Karpas-422 (cell line): ENCODE data around the gene EGFL7. TPM values are rescaled to one million over a fixed set of nuclear protein-coding genes. Genes with fewer than 3 reads are reported as not detected.

Source experiments
- DNase-seq: peaks from one replicate; pipeline ENCODE4 v3.0.0-alpha.2; 2015
- H2AFZ ChIP-seq: fragments of 200-600 bp; sonication (generic); 2 replicates; pipeline ENCODE4 v1.6.1; 2014; ENCODE audit warnings: antibody characterized with exemption, low read length, mixed read lengths
- H3K27ac ChIP-seq: fragments of 200-600 bp; sonication (generic); 2 replicates; pipeline ENCODE4 v1.5.1; 2014; ENCODE audit warnings: mild to moderate bottlenecking, low read length, moderate library complexity
- H3K27me3 ChIP-seq: fragments of 200-600 bp; sonication (generic); 2 replicates; pipeline ENCODE4 v1.6.1; 2014; ENCODE audit warnings: low read length, mixed read lengths
- H3K36me3 ChIP-seq: fragments of 200-600 bp; sonication (generic); 2 replicates; pipeline ENCODE4 v1.6.1; 2014; ENCODE audit warnings: low read length, mixed read lengths; ENCODE audit not compliant: insufficient read depth
- H3K4me1 ChIP-seq: fragments of 200-600 bp; sonication (generic); 2 replicates; pipeline ENCODE4 v1.6.1; 2014; ENCODE audit warnings: mild to moderate bottlenecking, low read length, mixed read lengths
- H3K4me2 ChIP-seq: fragments of 200-600 bp; sonication (generic); 2 replicates; pipeline ENCODE4 v1.6.1; 2014; ENCODE audit warnings: low read length, low read depth, mild to moderate bottlenecking; ENCODE audit not compliant: poor library complexity, severe bottlenecking
- H3K4me3 ChIP-seq: fragments of 200-600 bp; sonication (generic); 2 replicates; pipeline ENCODE4 v1.5.1; 2014; ENCODE audit warnings: mild to moderate bottlenecking, antibody characterized with exemption, low read length, mixed read lengths
- H3K79me2 ChIP-seq: fragments of 200-600 bp; sonication (generic); 2 replicates; pipeline ENCODE4 v1.6.1; 2014; ENCODE audit warnings: mild to moderate bottlenecking, low read length, mixed read lengths
- H3K9ac ChIP-seq: fragments of 200-600 bp; sonication (generic); 2 replicates; pipeline ENCODE4 v1.6.0; 2014; ENCODE audit warnings: low read length
- H3K9me2 ChIP-seq: fragments of 200-600 bp; sonication (generic), shearing (Covaris generic); replicated peaks from 2 replicates; pipeline ENCODE4 v1.6.0; 2014; ENCODE audit warnings: mild to moderate bottlenecking, low read length, moderate library complexity; ENCODE audit not compliant: insufficient read depth
- H3K9me3 ChIP-seq: fragments of 300-700, 200-600 bp; sonication (generic); 2 replicates; pipeline ENCODE4 v1.6.1; 2014; ENCODE audit warnings: low read length, mixed read lengths
- H4K20me1 ChIP-seq: fragments of 200-600 bp; sonication (generic); 2 replicates; pipeline ENCODE4 v1.6.1; 2014; ENCODE audit warnings: mild to moderate bottlenecking, antibody characterized with exemption, low read length, low read depth; ENCODE audit not compliant: insufficient read depth
- total RNA-seq: library from RNA; depleted of rRNA; stranded (reverse); fragments of >200 nt; shearing (Covaris generic); gene quantifications from 2 replicates; pipeline ENCODE4 v1.2.3, GENCODE V29; 2014; ENCODE audit warnings: low replicate concordance

Gene EGFL7
- total RNA-seq, 1 experiment from 2014 or later, result not detected

DNA sequence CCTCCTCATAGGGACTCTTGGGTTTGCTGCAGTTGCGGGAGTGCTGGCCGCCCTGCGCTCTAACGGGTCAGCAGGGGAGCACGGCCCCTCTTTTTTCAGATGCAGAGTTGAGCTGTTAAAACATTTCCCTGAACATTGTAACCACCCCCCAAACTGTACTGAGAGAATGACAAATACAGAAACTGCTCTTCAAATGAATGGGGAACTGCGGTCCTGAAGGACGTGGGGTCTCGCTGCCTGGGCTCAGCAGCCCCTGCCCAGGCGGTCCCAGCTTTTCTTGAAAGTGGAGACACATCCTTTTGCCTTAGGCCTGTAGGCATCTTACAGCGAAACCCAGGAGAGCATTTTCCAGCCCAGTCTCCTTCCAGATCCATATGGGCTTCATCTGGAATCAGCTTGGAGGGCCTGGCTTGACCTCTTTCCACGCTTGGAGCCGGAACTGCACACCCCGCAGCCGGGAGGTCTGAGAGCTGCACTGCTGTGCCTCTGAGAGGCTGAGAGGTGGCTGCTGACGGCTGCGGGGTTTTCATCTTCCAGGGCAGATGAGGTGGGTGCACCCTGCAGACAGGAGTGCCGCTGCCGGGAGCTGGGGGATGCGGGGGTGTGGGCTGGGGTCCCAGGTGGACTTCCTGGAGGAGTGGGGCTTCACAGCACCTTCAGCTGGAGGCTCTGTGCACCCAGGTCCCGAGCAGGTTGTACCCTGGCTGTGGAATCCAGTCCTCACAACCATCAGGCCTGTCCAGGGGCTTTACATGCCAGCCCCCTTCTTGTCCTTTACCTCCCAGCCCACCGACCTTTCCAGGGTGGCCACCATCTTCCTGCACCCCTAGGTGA lies 25.8 kb downstream of the EGFL7 start:
- H3K36me3 ChIP-seq, result no peaks in the 10 kb centered on the region
- peaks cover 7% of the 10 kb centered on the region for H3K79me2 ChIP-seq
- H2AFZ ChIP-seq, result no peak overlapping the region
- peaks cover 12% of the 10 kb centered on the region for H4K20me1 ChIP-seq
- H3K4me1 ChIP-seq, result peaks cover 14% of the 10 kb centered on the region
- H3K9ac ChIP-seq, result no peak overlapping the region
- H3K27me3 ChIP-seq, result no peaks in the 10 kb centered on the region
- H3K4me2 ChIP-seq, result no peak overlapping the region
- no peak for DNase-seq
- no peaks in the 10 kb centered on the region for H3K9me3 ChIP-seq
- no peak overlapping the region for H3K4me3 ChIP-seq
- no peaks in the 10 kb centered on the region for H3K9me2 ChIP-seq
- no peak overlapping the region for H3K27ac ChIP-seq

DNA sequence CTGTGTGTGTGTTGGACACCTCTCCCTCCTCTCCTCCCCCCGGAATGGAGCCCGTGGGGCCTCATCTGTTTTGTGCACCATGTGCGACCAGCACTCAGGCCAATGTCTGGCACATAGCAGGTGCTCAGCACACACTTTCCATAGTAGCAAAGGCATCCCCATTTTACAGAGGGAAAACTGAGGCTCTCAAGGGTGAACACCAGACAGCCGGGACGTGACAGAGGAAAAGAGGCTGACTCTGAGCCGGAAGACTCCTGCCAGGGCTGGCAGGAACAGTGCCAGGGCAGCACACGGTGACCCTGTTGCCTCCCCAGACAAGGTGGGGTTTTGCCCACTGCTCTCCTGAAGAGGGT lies 26.4 kb downstream of the EGFL7 start:
- H4K20me1 ChIP-seq, result peaks cover 12% of the 10 kb centered on the region
- no peak overlapping the region for H2AFZ ChIP-seq
- H3K9me3 ChIP-seq, result no peaks in the 10 kb centered on the region
- H3K36me3 ChIP-seq, result no peaks in the 10 kb centered on the region
- H3K27me3 ChIP-seq, result no peaks in the 10 kb centered on the region
- H3K4me3 ChIP-seq, result no peak overlapping the region
- H3K9me2 ChIP-seq, result no peaks in the 10 kb centered on the region
- H3K27ac ChIP-seq, result no peak overlapping the region
- DNase-seq, result no peak
- peaks cover 14% of the 10 kb centered on the region for H3K4me1 ChIP-seq
- peaks cover 7% of the 10 kb centered on the region for H3K79me2 ChIP-seq
- no peak overlapping the region for H3K4me2 ChIP-seq
- H3K9ac ChIP-seq, result no peak overlapping the region

DNA sequence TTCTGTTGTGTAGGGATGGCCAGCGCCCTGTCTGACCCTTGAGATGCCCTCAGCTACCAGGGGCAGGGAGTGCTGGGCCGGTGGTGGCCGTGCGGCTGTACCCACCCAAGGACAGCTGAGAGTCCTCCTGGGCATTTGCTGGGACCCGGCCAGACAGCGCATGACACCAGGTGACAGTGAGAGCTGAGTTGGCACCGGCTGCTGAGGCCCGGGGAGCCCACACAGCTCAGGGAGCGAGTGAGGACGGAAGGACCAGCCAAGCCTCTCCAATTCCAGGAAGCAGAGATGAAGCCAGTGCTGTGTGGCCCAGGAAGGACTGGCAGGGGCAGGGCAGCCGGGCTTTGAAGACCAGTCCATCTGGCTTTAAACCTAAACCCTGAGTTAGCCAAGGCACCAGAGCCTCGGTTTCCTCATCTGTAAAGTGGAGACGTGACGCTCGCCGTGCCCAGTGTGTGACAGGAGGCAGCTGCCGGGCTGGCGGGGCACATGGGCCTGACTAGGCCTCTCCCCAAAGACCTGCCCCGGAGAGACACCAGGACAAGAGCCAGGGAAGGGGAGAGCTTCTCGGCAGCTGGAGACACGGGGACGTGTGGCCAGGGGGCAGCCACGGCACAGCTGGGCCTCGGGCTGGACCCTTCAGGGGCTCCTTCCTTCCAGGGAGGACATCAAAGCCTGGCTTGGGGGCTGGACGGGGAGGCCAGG lies 27.5 kb downstream of the EGFL7 start:
- no peaks in the 10 kb centered on the region for H3K36me3 ChIP-seq
- H3K27me3 ChIP-seq, result no peaks in the 10 kb centered on the region
- no peak overlapping the region for H3K27ac ChIP-seq
- H3K9me2 ChIP-seq, result no peaks in the 10 kb centered on the region
- no peaks in the 10 kb centered on the region for H3K9me3 ChIP-seq
- no peak overlapping the region for H2AFZ ChIP-seq
- no peak overlapping the region for H3K4me3 ChIP-seq
- peaks cover 14% of the 10 kb centered on the region for H3K4me1 ChIP-seq
- H3K4me2 ChIP-seq, result no peak overlapping the region
- peaks cover 12% of the 10 kb centered on the region for H4K20me1 ChIP-seq
- DNase-seq, result no peak
- no peak overlapping the region for H3K9ac ChIP-seq
- H3K79me2 ChIP-seq, result peaks cover 7% of the 10 kb centered on the region

DNA sequence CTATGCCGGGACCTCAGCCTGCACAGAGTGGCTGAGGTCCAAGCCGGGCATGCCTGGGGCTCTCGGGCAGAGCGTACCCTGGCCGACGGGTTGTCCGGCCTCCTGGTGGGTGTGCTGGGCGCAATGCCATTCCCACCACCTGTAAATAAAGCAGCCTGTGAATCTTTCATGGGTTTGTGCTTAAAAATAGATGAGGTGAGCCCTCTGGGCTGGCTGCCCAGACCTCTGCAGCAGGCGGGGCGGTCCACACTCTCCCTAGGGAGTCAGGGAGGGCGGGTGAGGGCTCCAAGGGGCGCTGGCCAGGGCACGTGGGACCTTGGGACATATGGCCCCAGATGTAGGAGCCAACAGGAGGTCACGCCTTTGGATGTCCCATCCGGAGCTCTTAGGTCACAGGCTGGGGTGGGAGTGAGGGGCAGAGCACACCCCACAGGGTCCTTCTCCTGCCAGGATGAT lies 28.1 kb downstream of the EGFL7 start:
- Histone ChIP-seq H3K9me2 (no peaks in the 10 kb centered on the region), H3K27me3 (no peaks in the 10 kb centered on the region), H3K4me2 (no peak overlapping the region), H3K9me3 (no peaks in the 10 kb centered on the region), H3K4me3 (no peak overlapping the region), H3K36me3 (no peaks in the 10 kb centered on the region), H3K27ac (no peak overlapping the region), H3K79me2 (peaks cover 6% of the 10 kb centered on the region), H3K4me1 (peaks cover 10% of the 10 kb centered on the region), H2AFZ (no peak overlapping the region), H4K20me1 (peaks cover 9% of the 10 kb centered on the region), H3K9ac (no peak overlapping the region)
- DNase-seq, result no peak

DNA sequence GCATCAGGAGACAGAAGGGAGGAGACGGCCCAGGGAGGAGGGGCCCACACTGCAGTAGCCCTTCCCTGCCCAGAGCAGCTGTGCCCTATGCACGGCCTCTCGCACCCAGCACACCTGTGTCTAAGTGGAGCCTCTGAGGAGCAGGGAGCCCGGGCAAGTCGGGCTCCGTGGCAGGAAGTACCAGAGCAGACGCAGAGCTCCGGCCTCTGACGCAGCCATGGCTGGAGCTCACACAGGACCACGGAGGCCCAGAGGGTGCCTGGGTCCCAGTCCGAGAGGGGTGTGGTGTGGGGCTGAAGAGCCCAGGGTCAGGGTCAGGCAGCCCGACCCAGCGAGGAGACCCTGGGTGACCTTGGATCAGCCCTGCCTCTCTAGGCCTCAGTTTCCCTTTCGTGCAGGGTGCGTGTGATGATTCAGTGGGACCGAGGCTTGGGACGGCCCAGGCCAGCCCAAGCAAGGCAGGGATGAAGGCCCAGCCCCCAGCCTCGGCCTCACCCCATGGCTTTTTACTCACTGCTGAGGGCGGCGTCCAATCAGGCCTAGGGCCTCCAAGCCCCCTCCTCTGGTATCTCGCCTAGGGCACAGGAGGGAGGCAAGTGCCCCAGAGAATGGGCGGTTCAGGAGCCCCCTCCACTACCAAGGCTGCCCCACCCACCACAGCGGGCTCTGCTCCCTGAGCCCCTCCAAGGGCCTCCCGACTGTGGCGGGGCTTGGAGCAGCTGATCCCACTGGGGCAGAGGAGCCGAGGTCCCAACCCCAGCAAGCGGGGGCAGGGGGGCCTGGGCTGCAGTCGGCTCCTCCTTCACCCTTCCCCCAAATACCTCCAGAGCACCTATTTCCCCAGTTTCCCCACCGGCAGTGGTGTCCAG lies 28.8 kb downstream of the EGFL7 start:
- Histone ChIP-seq H4K20me1 (peaks cover 2% of the 10 kb centered on the region), H3K27me3 (no peaks in the 10 kb centered on the region), H3K4me2 (no peak overlapping the region), H3K4me1 (peaks cover 3% of the 10 kb centered on the region; the same call in 1 of the 2 replicates), H3K9ac (no peak overlapping the region), H3K79me2 (no peaks in the 10 kb centered on the region), H2AFZ (no peak overlapping the region), H3K9me3 (no peaks in the 10 kb centered on the region), H3K36me3 (no peaks in the 10 kb centered on the region), H3K4me3 (no peak overlapping the region), H3K27ac (no peak overlapping the region), H3K9me2 (no peaks in the 10 kb centered on the region)
- peak; percentile 63 for DNase-seq

DNA sequence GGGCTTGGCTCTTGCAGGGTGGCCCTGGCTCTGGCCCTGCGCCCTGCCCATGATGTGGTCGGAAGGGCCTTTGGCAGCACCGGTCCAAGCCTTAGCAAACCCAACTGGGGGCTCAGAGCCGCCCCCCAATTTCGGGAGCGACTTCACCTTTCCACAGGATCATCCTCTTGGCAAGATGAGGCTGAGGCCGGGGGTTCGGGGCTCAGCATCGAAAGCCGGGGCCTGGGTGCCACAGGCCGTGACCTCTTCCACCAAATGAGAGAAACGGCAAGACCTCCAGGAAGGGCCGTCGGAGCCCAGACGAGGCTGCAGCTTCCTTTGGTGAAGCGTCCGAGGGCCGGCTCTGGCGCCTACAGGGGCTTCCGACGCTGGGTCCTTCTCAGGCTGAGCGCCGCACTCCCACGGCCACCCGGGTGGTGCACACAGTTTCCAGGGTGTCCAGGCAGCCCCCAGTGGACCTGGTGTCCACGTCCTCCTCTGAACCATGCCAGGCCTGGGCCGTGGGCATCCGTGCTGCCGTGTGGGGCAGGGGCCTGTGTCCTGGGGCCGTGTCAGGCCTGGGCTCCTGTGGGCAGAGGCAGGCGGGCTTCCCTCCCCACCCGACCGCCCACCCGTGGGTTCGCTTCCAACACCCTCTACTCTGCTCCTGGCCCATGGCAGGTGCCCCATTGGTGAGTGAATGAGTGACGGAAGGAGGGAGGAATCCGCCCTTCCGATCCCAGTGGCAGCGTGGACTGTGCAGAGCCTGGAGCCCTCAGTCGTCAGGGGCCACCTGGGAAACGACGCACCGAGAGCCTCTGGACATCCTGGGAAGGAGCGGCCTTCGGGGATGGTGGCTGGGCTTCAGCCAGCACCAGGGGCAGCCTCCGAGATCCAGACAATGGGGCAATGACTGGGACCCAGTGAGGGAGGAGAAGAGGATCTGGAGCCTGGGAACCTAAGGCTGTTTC lies 29.7 kb downstream of the EGFL7 start:
- H3K79me2 ChIP-seq, result no peaks in the 10 kb centered on the region
- H2AFZ ChIP-seq, result no peak overlapping the region
- no peak overlapping the region for H3K27ac ChIP-seq
- no peaks in the 10 kb centered on the region; the same call in 1 of the 2 replicates for H4K20me1 ChIP-seq
- no peaks in the 10 kb centered on the region for H3K9me3 ChIP-seq
- no peak for DNase-seq
- H3K36me3 ChIP-seq, result no peaks in the 10 kb centered on the region
- no peak overlapping the region for H3K9ac ChIP-seq
- H3K4me3 ChIP-seq, result no peak overlapping the region
- H3K4me2 ChIP-seq, result no peak overlapping the region
- no peaks in the 10 kb centered on the region for H3K9me2 ChIP-seq
- H3K27me3 ChIP-seq, result no peaks in the 10 kb centered on the region
- peaks cover 3% of the 10 kb centered on the region; the same call in 1 of the 2 replicates for H3K4me1 ChIP-seq

DNA sequence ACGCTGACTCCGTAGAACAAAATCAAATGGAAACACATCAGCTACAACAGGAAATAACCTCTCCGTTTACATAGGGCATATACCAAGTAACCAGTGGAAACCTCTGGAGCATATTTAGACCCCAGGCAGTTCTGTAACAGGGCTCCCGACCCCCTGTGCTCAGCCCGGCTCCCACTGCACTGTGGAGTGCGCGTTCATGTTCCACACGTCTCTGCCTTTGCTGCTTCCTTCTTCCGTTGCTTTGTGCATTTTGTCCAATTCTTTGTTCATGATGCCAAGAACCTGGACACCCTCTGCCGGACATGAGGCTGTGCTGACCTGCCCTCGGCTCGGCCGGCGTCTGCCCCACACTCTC lies 30.4 kb downstream of the EGFL7 start:
- Histone ChIP-seq H4K20me1 (no peaks in the 10 kb centered on the region; the same call in 1 of the 2 replicates), H2AFZ (no peak overlapping the region), H3K4me1 (no peaks in the 10 kb centered on the region), H3K4me2 (no peak overlapping the region), H3K27ac (no peak overlapping the region), H3K27me3 (no peaks in the 10 kb centered on the region), H3K79me2 (no peaks in the 10 kb centered on the region), H3K36me3 (no peaks in the 10 kb centered on the region), H3K9me3 (no peaks in the 10 kb centered on the region), H3K9me2 (no peaks in the 10 kb centered on the region), H3K4me3 (no peak overlapping the region), H3K9ac (no peak overlapping the region)
- no peak for DNase-seq
